Naive thymus-derived CD4-positive, alpha-beta T cell (primary cell): ENCODE results near the gene ENOX2. TPM values are rescaled to one million over a fixed set of nuclear protein-coding genes. Genes with fewer than 3 reads are reported as not detected.
A peak's percentile ranks its signal among the peaks of the same experiment; 100 is the strongest.

Source experiments
- ATAC-seq: fragments of 150-1000 bp; cut with Tn5 transposase; 2 replicates; pipeline ENCODE4 v1.10.0; 2021; ENCODE audit warnings: mild to moderate bottlenecking, moderate library complexity
- CTCF ChIA-PET: fragments of 350-600 bp; sonication (Branson Sonifier 250); formaldehyde crosslinking; loops from one replicate; lab custom pipeline; 2021; ENCODE audit warnings: antibody characterized with exemption; lab: Charles Lee
- POLR2A ChIA-PET: fragments of 350-600 bp; sonication (Branson Sonifier 250); formaldehyde crosslinking; loops from one replicate; lab custom pipeline; 2021; ENCODE audit warnings: antibody characterized with exemption, inconsistent platforms; lab: Charles Lee
- DNase-seq, 9 donors: peaks; one replicate each; pipeline versions ENCODE4 v3.0.0 to v3.0.0-alpha.2; 2020 to 2022; ENCODE audit warnings: mixed read lengths in 1 of 9
- H3K27ac ChIP-seq: one replicate; pipeline ENCODE4 v1.7.0; 2013; ENCODE audit warnings: mild to moderate bottlenecking, low read depth, low read length, moderate library complexity
- H3K27me3 ChIP-seq, 2 donors: one replicate each; pipeline ENCODE4 v1.7.0; 2013; ENCODE audit warnings: low read length in 2 of 2, mild to moderate bottlenecking in 2 of 2, moderate library complexity in 2 of 2; ENCODE audit not compliant: control insufficient read depth in 2 of 2, insufficient read depth in 2 of 2
- H3K36me3 ChIP-seq, 3 experiments: 1 replicate in 2 of 3; 2 replicates in 1 of 3; pipeline ENCODE4 v1.7.0; 2013; ENCODE audit warnings: low read length in 3 of 3, mild to moderate bottlenecking in 3 of 3, moderate library complexity in 1 of 3; ENCODE audit not compliant: insufficient read depth in 3 of 3, control insufficient read depth in 2 of 3
- H3K4me1 ChIP-seq, 2 donors: one replicate each; pipeline ENCODE4 v1.7.0; 2013; ENCODE audit warnings: low read length in 2 of 2, mild to moderate bottlenecking in 2 of 2, moderate library complexity in 1 of 2; ENCODE audit not compliant: control insufficient read depth in 2 of 2, insufficient read depth in 2 of 2
- H3K4me3 ChIP-seq: 2 replicates; pipeline ENCODE4 v1.7.0; 2013; ENCODE audit warnings: mild to moderate bottlenecking, low read length
- H3K9me3 ChIP-seq, 3 experiments: 1 replicate in 2 of 3; 2 replicates in 1 of 3; pipeline ENCODE4 v1.7.0; 2013; ENCODE audit warnings: low read length in 3 of 3; ENCODE audit not compliant: control insufficient read depth in 2 of 3
- H3K27ac Mint-ChIP-seq, 9 donors: one replicate each; pipeline ENCODE4 v1.8.0; 2020 to 2022; ENCODE audit warnings: mixed read lengths in 9 of 9, mild to moderate bottlenecking in 8 of 9, moderate library complexity in 5 of 9, inconsistent platforms in 2 of 9
- H3K27me3 Mint-ChIP-seq, 5 donors: one replicate each; pipeline ENCODE4 v1.8.0; 2021 to 2022; ENCODE audit warnings: mixed read lengths in 5 of 5, mild to moderate bottlenecking in 1 of 5
- H3K36me3 Mint-ChIP-seq, 5 donors: one replicate each; pipeline ENCODE4 v1.8.0; 2020 to 2022; ENCODE audit warnings: mixed read lengths in 5 of 5, mild to moderate bottlenecking in 3 of 5, inconsistent platforms in 1 of 5
- H3K4me1 Mint-ChIP-seq, 7 donors: one replicate each; pipeline ENCODE4 v1.8.0; 2020 to 2022; ENCODE audit warnings: mixed read lengths in 7 of 7, mild to moderate bottlenecking in 3 of 7, inconsistent platforms in 1 of 7
- H3K4me3 Mint-ChIP-seq, 10 donors: one replicate each; pipeline ENCODE4 v1.8.0; 2020 to 2022; ENCODE audit warnings: mild to moderate bottlenecking in 10 of 10, mixed read lengths in 10 of 10, moderate library complexity in 6 of 10, inconsistent platforms in 2 of 10
- H3K9me3 Mint-ChIP-seq, 11 donors: one replicate each; pipeline ENCODE4 v1.8.0; 2020 to 2022; ENCODE audit warnings: mixed read lengths in 11 of 11, mild to moderate bottlenecking in 4 of 11, inconsistent platforms in 1 of 11, moderate library complexity in 1 of 11
- intact Hi-C, 2 donors: fragments of 100-400 bp; cut with micrococcal nuclease; formaldehyde crosslinking; loops; one replicate each; pipeline ENCODE4 v1.15.1; 2023
- polyA plus RNA-seq, 2 donors: library from polyadenylated mRNA; unstranded; fragments of 300-500 nt; fragmentation: Illumina TruSeq; gene quantifications; one replicate each; pipeline ENCODE4 v1.2.3, GENCODE V29; 2021
- total RNA-seq, 6 experiments: library from RNA in 5 of 6; stranded (reverse) in 5 of 6; gene quantifications; 1 replicate in 5 of 6; 2 replicates in 1 of 6; pipeline ENCODE4 v1.2.3 and lab custom pipeline; 2021 to 2026

The ENOX2 gene
- total and polyA plus RNA-seq, 7 experiments from 2014 or later: 10.3 to 24.0 (median 13.0) TPM

- Histone ChIP-seq H3K9me3 (no peaks in the 10 kb centered on the region), H3K27ac (no peak overlapping the region), H3K4me1 (peaks cover 0 to 5% of the 10 kb centered on the region in 2 donors), H3K4me3 (no peak overlapping the region), H3K27me3 (no peaks in the 10 kb centered on the region), H3K36me3 (peaks cover 0 to 3% (median 0%) of the 10 kb centered on the region in 3 experiments)
- ChIA-PET CTCF (no interaction called here), POLR2A (no interaction called here)
- H3K36me3 Mint-ChIP-seq: no peaks in the 10 kb centered on the region
- H3K27me3 Mint-ChIP-seq: no peaks in the 10 kb centered on the region
- no peak overlapping the region for H3K4me3 Mint-ChIP-seq
- DNase-seq (no peak), ATAC-seq (no peak)
- peaks cover 5 to 7% (median 7%) of the 10 kb centered on the region in 7 donors for H3K4me1 Mint-ChIP-seq
- no peaks in the 10 kb centered on the region for H3K9me3 Mint-ChIP-seq
- intact Hi-C loops: loop anchor here in 1 of 2 donors (10.0 kb wide), 1 partner anchor 1302 kb away; no protein-coding TSS in a partner anchor
- no peak overlapping the region for H3K27ac Mint-ChIP-seq
These were observed 3.8 kb upstream of the ENOX2 start for GRCh38 chrX:130906776-130907175.

- intact Hi-C loops: loop anchor here (2.0 to 10.0 kb wide), 7 partner anchors 735 to 1315 kb away; partner anchors contain the start of genes STK26 (in 2 of the 2), AIFM1 (in 1 of the 2), RAP2C (in 1 of the 2) and UTP14A (in 1 of the 2)
- ATAC-seq (no peak), DNase-seq (no peak)
- Mint-ChIP-seq H3K27ac (peak overlapping the region in 6 of 9 donors; percentile 51 to 91 (median 71)), H3K36me3 (peaks cover 0 to 8% (median 3%) of the 10 kb centered on the region in 5 donors), H3K4me1 (peaks cover 5 to 14% (median 12%) of the 10 kb centered on the region in 7 donors), H3K9me3 (no peaks in the 10 kb centered on the region), H3K4me3 (no peak overlapping the region), H3K27me3 (no peaks in the 10 kb centered on the region)
- CTCF ChIA-PET: no interaction called here
- no peaks in the 10 kb centered on the region for H3K27me3 ChIP-seq
- H3K9me3 ChIP-seq: no peaks in the 10 kb centered on the region
- peak overlapping the region; percentile 93 for H3K27ac ChIP-seq
- H3K36me3 ChIP-seq: peaks cover 0 to 7% (median 0%) of the 10 kb centered on the region in 3 experiments
- peaks cover 0 to 5% of the 10 kb centered on the region in 2 donors for H3K4me1 ChIP-seq
- H3K4me3 ChIP-seq: peak overlapping the region; percentile 79
- POLR2A ChIA-PET: interaction anchor here (0.7 kb wide), 1 partner anchor 1318 kb away, joined by 4 read pairs; no protein-coding TSS in a partner anchor
These were observed 595 bp downstream of the ENOX2 start for GRCh38 chrX:130902446-130902782.

GRCh38 chrX:130896802-130897501 is 6.1 kb downstream of the ENOX2 start:
- H3K4me3 ChIP-seq: no peak overlapping the region
- H3K36me3 ChIP-seq: peaks cover 0 to 4% (median 0%) of the 10 kb centered on the region in 3 experiments
- CTCF ChIA-PET: no interaction called here
- POLR2A ChIA-PET: no interaction called here
- intact Hi-C loops: no loop called here
- Mint-ChIP-seq H3K9me3 (no peaks in the 10 kb centered on the region), H3K4me1 (peaks cover 4 to 25% (median 9%) of the 10 kb centered on the region in 7 donors), H3K27ac (no peak overlapping the region), H3K36me3 (peaks cover 0 to 13% (median 4%) of the 10 kb centered on the region in 5 donors), H3K27me3 (no peaks in the 10 kb centered on the region), H3K4me3 (no peak overlapping the region)
- H3K9me3 ChIP-seq: no peaks in the 10 kb centered on the region
- DNase-seq (no peak), ATAC-seq (no peak)
- no peaks in the 10 kb centered on the region for H3K27me3 ChIP-seq
- no peaks in the 10 kb centered on the region for H3K4me1 ChIP-seq
- H3K27ac ChIP-seq: no peak overlapping the region

GRCh38 chrX:130896026-130896425 is 7.0 kb downstream of the ENOX2 start:
- ChIA-PET POLR2A (no interaction called here), CTCF (no interaction called here)
- H3K36me3 ChIP-seq: peaks cover 0 to 4% (median 0%) of the 10 kb centered on the region in 3 experiments
- intact Hi-C loops: no loop called here
- H3K27me3 Mint-ChIP-seq: no peaks in the 10 kb centered on the region
- H3K27ac ChIP-seq: no peak overlapping the region
- H3K4me1 Mint-ChIP-seq: peaks cover 0 to 19% (median 6%) of the 10 kb centered on the region in 7 donors
- H3K27ac Mint-ChIP-seq: no peak overlapping the region
- H3K36me3 Mint-ChIP-seq: peaks cover 0 to 13% (median 4%) of the 10 kb centered on the region in 5 donors
- H3K4me1 ChIP-seq: no peaks in the 10 kb centered on the region
- no peak for ATAC-seq
- DNase-seq: no peak
- H3K4me3 ChIP-seq: no peak overlapping the region
- H3K9me3 Mint-ChIP-seq: no peaks in the 10 kb centered on the region
- H3K4me3 Mint-ChIP-seq: no peak overlapping the region
- H3K9me3 ChIP-seq: no peaks in the 10 kb centered on the region
- H3K27me3 ChIP-seq: no peaks in the 10 kb centered on the region

GRCh38 chrX:130895299-130895698 is 7.7 kb downstream of the ENOX2 start:
- DNase-seq: no peak
- Histone ChIP-seq H3K9me3 (no peaks in the 10 kb centered on the region), H3K27ac (no peak overlapping the region), H3K27me3 (no peaks in the 10 kb centered on the region), H3K4me3 (no peak overlapping the region), H3K36me3 (peaks cover 0 to under 1% (median 0%) of the 10 kb centered on the region in 3 experiments), H3K4me1 (no peaks in the 10 kb centered on the region)
- Mint-ChIP-seq H3K27me3 (no peaks in the 10 kb centered on the region), H3K4me3 (no peak overlapping the region), H3K36me3 (peaks cover 0 to 13% (median 4%) of the 10 kb centered on the region in 5 donors), H3K4me1 (peaks cover 2 to 18% (median 6%) of the 10 kb centered on the region in 7 donors), H3K9me3 (no peaks in the 10 kb centered on the region), H3K27ac (no peak overlapping the region)
- intact Hi-C loops: no loop called here
- ATAC-seq: no peak
- ChIA-PET CTCF (no interaction called here), POLR2A (interaction anchor here (0.7 kb wide), 1 partner anchor 57 kb away, joined by 3 read pairs; no protein-coding TSS in a partner anchor)

GRCh38 chrX:130893356-130894085 is 9.5 kb downstream of the ENOX2 start:
- Mint-ChIP-seq H3K9me3 (no peaks in the 10 kb centered on the region), H3K36me3 (peaks cover 0 to 13% (median 4%) of the 10 kb centered on the region in 5 donors), H3K4me3 (no peak overlapping the region), H3K27ac (peak overlapping the region in 1 of 9 donors; percentile 59), H3K4me1 (peaks cover 3 to 31% (median 8%) of the 10 kb centered on the region in 7 donors), H3K27me3 (no peaks in the 10 kb centered on the region)
- Histone ChIP-seq H3K4me3 (no peak overlapping the region), H3K27ac (no peak overlapping the region), H3K9me3 (no peaks in the 10 kb centered on the region), H3K36me3 (no peaks in the 10 kb centered on the region), H3K4me1 (peaks cover 0 to 4% of the 10 kb centered on the region in 2 donors), H3K27me3 (no peaks in the 10 kb centered on the region)
- no peak for DNase-seq
- no peak for ATAC-seq
- intact Hi-C loops: no loop called here
- ChIA-PET POLR2A (no interaction called here), CTCF (no interaction called here)
